Activated effector memory CD4-positive, alpha-beta T cell treated with anti-CD3 and anti-CD28 coated beads, Interleukin-2, amount 50 U/mL, for 16 hours (primary cell): ENCODE results near the gene WDR17.
"Not testable (repeated sequence)": the region's sequence is repeated elsewhere in the genome, so short reads cannot be mapped to it uniquely, and the experiment has no call there.

ENCODE experiments used
- DNase-seq: peaks from one replicate; pipeline ENCODE4 v3.0.0-alpha.2; 2020

WDR17 gene

GRCh38 chr4:176193938-176194337 lies 128.3 kb downstream of the WDR17 start:
- peak; percentile 70 for DNase-seq

GRCh38 chr4:176195184-176195978 lies 129.7 kb downstream of the WDR17 start, which contains the start of gene SPATA4:
TSS of gene SPATA4 (minus strand) at chr4:176195585. CDS start at chr4:176195562, 23 bp downstream.
- DNase-seq, result peak; percentile 98

GRCh38 chr4:176198316-176198903 lies 132.8 kb downstream of the WDR17 start:
- DNase-seq, result no peak

GRCh38 chr4:176205299-176205698 lies 139.7 kb downstream of the WDR17 start:
- DNase-seq, result no peak

- no peak for DNase-seq
Observed at GRCh38 chr4:176207839-176208238, 142.2 kb downstream of the WDR17 start.

- no peak for DNase-seq
Observed at GRCh38 chr4:176209535-176209934, 143.9 kb downstream of the WDR17 start.

GRCh38 chr4:176210101-176210500 lies 144.5 kb downstream of the WDR17 start:
- DNase-seq, result no peak

- DNase-seq, result no peak
Observed at GRCh38 chr4:176210579-176211296, 145.1 kb downstream of the WDR17 start.

GRCh38 chr4:176212351-176212750 lies 146.7 kb downstream of the WDR17 start:
- not testable (repeated sequence) for DNase-seq

- no peak for DNase-seq
Observed at GRCh38 chr4:176217510-176217909, 151.9 kb downstream of the WDR17 start.

- no peak for DNase-seq
Observed at GRCh38 chr4:176222149-176222548, 156.5 kb downstream of the WDR17 start.

- no peak for DNase-seq
Observed at GRCh38 chr4:176223561-176223960, 157.9 kb downstream of the WDR17 start.

GRCh38 chr4:176226736-176227135 lies 161.1 kb downstream of the WDR17 start:
- DNase-seq, result no peak

- DNase-seq, result no peak
Observed at GRCh38 chr4:176229645-176230044, 164.0 kb downstream of the WDR17 start.
